C4-2B (cell line): Measurements from ENCODE around the gene FUCA2.

ENCODE experiments used
- H3K27ac ChIP-seq: fragments of 450-650 bp; 2 replicates; pipeline ENCODE4 v1.5.1; 2017
- ZFX ChIP-seq: fragments of 450-650 bp; IDR thresholded peaks from 2 replicates; pipeline ENCODE4 v1.6.1; 2017
- TF ChIP-seq, protein P1 (sequence below): fragments of 450-650 bp; conservative IDR thresholded peaks from 2 replicates; pipeline ENCODE4 v1.5.1; 2017; ENCODE audit warnings: mild to moderate bottlenecking

FUCA2 gene

DNA sequence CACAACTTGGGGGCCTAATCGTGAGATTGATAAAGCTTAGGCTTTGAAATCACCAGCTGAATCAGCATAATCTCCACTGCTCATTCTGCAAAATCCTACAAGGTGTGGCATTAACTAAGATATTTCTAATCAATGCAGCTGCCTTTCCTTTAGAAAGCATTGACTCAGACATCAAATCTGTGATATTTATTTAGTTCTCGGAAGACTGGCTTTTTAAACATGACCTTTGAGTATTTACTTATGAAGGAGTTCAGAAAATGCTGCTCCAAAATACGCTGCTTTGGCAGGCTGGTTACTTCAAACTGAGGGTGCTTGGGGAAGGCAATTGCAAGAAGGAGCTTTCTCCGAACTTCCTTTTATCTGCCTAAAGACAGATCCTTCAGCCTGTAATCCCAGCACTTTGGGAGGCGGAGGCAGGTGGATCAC is 23.7 kb upstream of the FUCA2 start:
- no peak overlapping the region for H3K27ac ChIP-seq
- no peak for TF ChIP-seq ZFX
- TF ChIP-seq, protein P1, sequence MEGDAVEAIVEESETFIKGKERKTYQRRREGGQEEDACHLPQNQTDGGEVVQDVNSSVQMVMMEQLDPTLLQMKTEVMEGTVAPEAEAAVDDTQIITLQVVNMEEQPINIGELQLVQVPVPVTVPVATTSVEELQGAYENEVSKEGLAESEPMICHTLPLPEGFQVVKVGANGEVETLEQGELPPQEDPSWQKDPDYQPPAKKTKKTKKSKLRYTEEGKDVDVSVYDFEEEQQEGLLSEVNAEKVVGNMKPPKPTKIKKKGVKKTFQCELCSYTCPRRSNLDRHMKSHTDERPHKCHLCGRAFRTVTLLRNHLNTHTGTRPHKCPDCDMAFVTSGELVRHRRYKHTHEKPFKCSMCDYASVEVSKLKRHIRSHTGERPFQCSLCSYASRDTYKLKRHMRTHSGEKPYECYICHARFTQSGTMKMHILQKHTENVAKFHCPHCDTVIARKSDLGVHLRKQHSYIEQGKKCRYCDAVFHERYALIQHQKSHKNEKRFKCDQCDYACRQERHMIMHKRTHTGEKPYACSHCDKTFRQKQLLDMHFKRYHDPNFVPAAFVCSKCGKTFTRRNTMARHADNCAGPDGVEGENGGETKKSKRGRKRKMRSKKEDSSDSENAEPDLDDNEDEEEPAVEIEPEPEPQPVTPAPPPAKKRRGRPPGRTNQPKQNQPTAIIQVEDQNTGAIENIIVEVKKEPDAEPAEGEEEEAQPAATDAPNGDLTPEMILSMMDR = no peak

- TF ChIP-seq, protein P1 = no peak
- no peak for TF ChIP-seq ZFX
These were observed 20.4 kb upstream of the FUCA2 start for GRCh38 chr6:143531720-143532499.

DNA sequence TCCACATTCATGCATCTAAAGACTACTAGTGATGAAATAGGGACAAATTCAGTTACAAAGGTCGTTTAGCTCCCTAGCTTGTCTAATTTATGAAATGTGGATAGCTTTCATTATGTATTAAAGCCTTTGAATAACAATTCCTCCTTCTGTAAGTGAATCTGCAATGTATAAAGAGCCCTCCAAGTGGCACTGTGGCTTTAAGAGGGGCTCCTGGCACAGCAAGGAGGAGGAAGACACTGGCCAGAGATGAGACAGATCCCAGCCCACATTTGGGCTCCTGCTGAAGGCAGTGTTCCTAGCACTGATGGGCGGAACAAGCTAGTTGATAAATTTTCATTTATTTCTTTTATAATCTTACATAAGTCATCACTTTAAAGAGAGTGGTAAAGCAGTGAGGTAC is 17.6 kb upstream of the FUCA2 start:
- TF ChIP-seq, protein P1 = no peak
- no peak overlapping the region for H3K27ac ChIP-seq

More at GRCh38 chr6:143531720-143532499, 20.4 kb upstream of the FUCA2 start:
- H3K27ac ChIP-seq = no peak overlapping the region

- no peak for TF ChIP-seq ZFX
- TF ChIP-seq, protein P1 = no peak
- H3K27ac ChIP-seq = no peak overlapping the region
These were observed 16.8 kb upstream of the FUCA2 start for GRCh38 chr6:143528164-143528811.

DNA sequence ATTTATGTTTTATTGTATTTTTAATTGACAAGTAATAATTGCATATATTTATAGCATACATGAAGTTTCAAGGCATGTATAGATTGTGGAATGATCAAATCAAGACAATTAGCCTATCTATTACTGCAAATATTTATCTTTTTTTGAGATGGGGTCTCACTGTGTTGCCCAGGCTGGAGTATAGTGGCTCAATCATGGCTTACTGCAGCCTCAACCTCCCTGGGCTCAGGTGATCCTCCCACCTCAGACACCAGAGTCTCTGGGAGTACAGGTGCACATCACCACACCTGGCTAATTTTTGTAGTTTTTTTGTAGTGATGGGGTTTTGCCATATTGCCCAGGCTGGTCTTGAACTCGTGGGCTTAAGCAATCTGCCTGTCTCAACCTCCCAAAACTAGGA is 16.2 kb upstream of the FUCA2 start:
- TF ChIP-seq, protein P1 = no peak
- no peak for TF ChIP-seq ZFX

DNA sequence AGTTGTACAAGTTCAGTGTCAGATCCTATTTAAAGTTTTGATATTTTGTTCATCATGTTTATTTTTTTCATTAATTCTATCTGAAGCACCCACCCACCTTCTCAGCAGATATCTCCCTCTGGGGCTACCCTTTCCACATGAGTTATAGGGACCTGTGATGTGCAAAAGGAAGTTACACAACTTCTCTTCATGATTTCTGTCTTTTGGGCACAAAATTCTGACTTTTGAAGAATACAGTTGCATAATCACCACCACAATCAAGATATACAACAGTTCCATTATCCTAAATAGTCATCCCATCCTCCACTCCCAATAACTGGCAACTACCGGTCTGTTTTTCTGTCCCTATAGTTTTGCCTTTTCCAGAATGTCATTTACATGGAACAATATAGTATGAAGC is 13.8 kb upstream of the FUCA2 start:
- no peak for TF ChIP-seq ZFX
- TF ChIP-seq, protein P1 = no peak
- H3K27ac ChIP-seq = no peak overlapping the region

More for the DNA sequence above, 16.2 kb upstream of the FUCA2 start:
- H3K27ac ChIP-seq = no peak overlapping the region

GRCh38 chr6:143522039-143522600 is 10.6 kb upstream of the FUCA2 start:
- H3K27ac ChIP-seq = no peak overlapping the region
- TF ChIP-seq, protein P1 = no peak
- TF ChIP-seq ZFX = no peak
